Spleen (tissue), 7 donors: ENCODE measurements around the gene SLC9C2.

Experiments
- POLR2A ChIP-seq, 3 donors: fragments of 450-650 bp; IDR thresholded peaks; one replicate each; pipeline ENCODE4 v1.5.1; 2017; ENCODE audit warnings: antibody characterized with exemption in 3 of 3, mild to moderate bottlenecking in 1 of 3
- POLR2AphosphoS5 ChIP-seq, 3 donors: sonication (generic); formaldehyde crosslinking; IDR thresholded peaks; one replicate each; pipeline ENCODE4 v1.5.1; 2017; ENCODE audit warnings: antibody characterized with exemption in 3 of 3
- TF ChIP-seq, protein P1 (sequence below), 11 experiments: fragments of 200-600 bp in 7 of 11; fragments of 450-650 bp in 4 of 11; sonication (generic) in 4 of 11; IDR thresholded peaks in 8 of 11; conservative IDR thresholded peaks in 3 of 11; 1 replicate in 7 of 11; 2 replicates in 4 of 11; pipeline versions ENCODE4 v1.4.0 to v1.8.0; 2016 to 2021; ENCODE audit warnings: antibody characterized with exemption in 11 of 11, inconsistent platforms in 4 of 11, mild to moderate bottlenecking in 1 of 11
- donor health status: DM: no; HTN: no; CAD: no; lungs with moderate emphysema.
- donor health status: DM: no; HTN: no; CAD: no.
- donor health status: DM: no; HTN: no; CAD: no.

- TF ChIP-seq, protein P1, sequence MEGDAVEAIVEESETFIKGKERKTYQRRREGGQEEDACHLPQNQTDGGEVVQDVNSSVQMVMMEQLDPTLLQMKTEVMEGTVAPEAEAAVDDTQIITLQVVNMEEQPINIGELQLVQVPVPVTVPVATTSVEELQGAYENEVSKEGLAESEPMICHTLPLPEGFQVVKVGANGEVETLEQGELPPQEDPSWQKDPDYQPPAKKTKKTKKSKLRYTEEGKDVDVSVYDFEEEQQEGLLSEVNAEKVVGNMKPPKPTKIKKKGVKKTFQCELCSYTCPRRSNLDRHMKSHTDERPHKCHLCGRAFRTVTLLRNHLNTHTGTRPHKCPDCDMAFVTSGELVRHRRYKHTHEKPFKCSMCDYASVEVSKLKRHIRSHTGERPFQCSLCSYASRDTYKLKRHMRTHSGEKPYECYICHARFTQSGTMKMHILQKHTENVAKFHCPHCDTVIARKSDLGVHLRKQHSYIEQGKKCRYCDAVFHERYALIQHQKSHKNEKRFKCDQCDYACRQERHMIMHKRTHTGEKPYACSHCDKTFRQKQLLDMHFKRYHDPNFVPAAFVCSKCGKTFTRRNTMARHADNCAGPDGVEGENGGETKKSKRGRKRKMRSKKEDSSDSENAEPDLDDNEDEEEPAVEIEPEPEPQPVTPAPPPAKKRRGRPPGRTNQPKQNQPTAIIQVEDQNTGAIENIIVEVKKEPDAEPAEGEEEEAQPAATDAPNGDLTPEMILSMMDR (IDR thresholded peaks at IDR 0.05 in 8 of 11, conservative IDR thresholded peaks at IDR 0.05 in 3 of 11) = no peak
- TF ChIP-seq POLR2A (IDR thresholded peaks at IDR 0.05) (no peak), POLR2AphosphoS5 (IDR thresholded peaks at IDR 0.05) (no peak)
Measured at GRCh38 chr1:173479649-173480048, 123.2 kb downstream of the SLC9C2 start.
